CD4-positive, alpha-beta T cell (primary cell): ENCODE measurements around the gene JAG1. TPM values are rescaled to one million over a fixed set of nuclear protein-coding genes. Genes with fewer than 3 reads are reported as not detected.

Source experiments
- ATAC-seq: fragments of 200-7000 bp; cut with Tn5 transposase; one replicate; pipeline ENCODE4 v1.10.0; 2022; ENCODE audit warnings: mild to moderate bottlenecking; ENCODE audit not compliant: poor library complexity
- CTCF ChIA-PET: fragments of 350-600 bp; sonication (Branson Sonifier 250); formaldehyde crosslinking; loops from one replicate; lab custom pipeline; 2021; ENCODE audit warnings: antibody characterized with exemption, inconsistent platforms; lab: Charles Lee
- POLR2A ChIA-PET: fragments of 350-600 bp; sonication (Branson Sonifier 250); formaldehyde crosslinking; loops from one replicate; lab custom pipeline; 2021; ENCODE audit warnings: antibody characterized with exemption, inconsistent platforms; lab: Charles Lee
- DNase-seq, 14 experiments: peaks; one replicate each; pipeline ENCODE4 v3.0.0-alpha.2; 2013 to 2020; ENCODE audit warnings: mixed read lengths in 2 of 14
- H3K27ac ChIP-seq, 2 donors: one replicate each; pipeline versions ENCODE4 v1.5.1 to v1.7.0; 2013; ENCODE audit warnings: low read length in 2 of 2, low read depth in 1 of 2, mild to moderate bottlenecking in 1 of 2
- H3K27me3 ChIP-seq, 2 experiments: 1 replicate in 1 of 2; 2 replicates in 1 of 2; pipeline versions ENCODE4 v1.6.1 to v1.7.0; 2013; ENCODE audit warnings: low read length in 2 of 2, control low read depth in 1 of 2, mild to moderate bottlenecking in 1 of 2, moderate library complexity in 1 of 2; ENCODE audit not compliant: insufficient read depth in 2 of 2, control insufficient read depth in 1 of 2
- H3K36me3 ChIP-seq: one replicate; pipeline ENCODE4 v1.6.1; 2013; ENCODE audit warnings: low read length, control low read depth; ENCODE audit not compliant: insufficient read depth
- H3K4me1 ChIP-seq: one replicate; pipeline ENCODE4 v1.6.1; 2013; ENCODE audit warnings: low read length, control low read depth; ENCODE audit not compliant: insufficient read depth
- H3K4me3 ChIP-seq: one replicate; pipeline ENCODE4 v1.5.1; 2013; ENCODE audit warnings: mild to moderate bottlenecking, low read length, moderate library complexity
- H3K9me3 ChIP-seq, 2 experiments: 1 replicate in 1 of 2; 2 replicates in 1 of 2; pipeline versions ENCODE4 v1.6.1 to v1.7.0; 2013; ENCODE audit warnings: low read length in 2 of 2, mild to moderate bottlenecking in 2 of 2, control low read depth in 1 of 2, moderate library complexity in 1 of 2; ENCODE audit not compliant: control insufficient read depth in 1 of 2, insufficient read depth in 1 of 2
- H3K27ac Mint-ChIP-seq: one replicate; pipeline ENCODE4 v1.8.0; 2020; ENCODE audit warnings: mixed read lengths
- H3K27me3 Mint-ChIP-seq: one replicate; pipeline ENCODE4 v1.8.0; 2021; ENCODE audit warnings: mixed read lengths
- H3K36me3 Mint-ChIP-seq: one replicate; pipeline ENCODE4 v1.8.0; 2021; ENCODE audit warnings: low read depth, mixed read lengths
- H3K4me1 Mint-ChIP-seq: one replicate; pipeline ENCODE4 v1.8.0; 2021; ENCODE audit warnings: low read depth, mixed read lengths
- H3K4me3 Mint-ChIP-seq: one replicate; pipeline ENCODE4 v1.8.0; 2020; ENCODE audit warnings: mild to moderate bottlenecking, mixed read lengths
- H3K9me3 Mint-ChIP-seq: one replicate; pipeline ENCODE4 v1.8.0; 2020; ENCODE audit warnings: mixed read lengths
- intact Hi-C, 2 experiments: fragments of 100-400 bp; cut with DNase I in 1 of 2; cut with micrococcal nuclease in 1 of 2; formaldehyde crosslinking; loops; one replicate each; pipeline versions ENCODE4 v1.15.1 to v1.9.0; 2023 to 2025; cut with DNase I, micrococcal nuclease
- total RNA-seq, 174 experiments: library from RNA in 2 of 174; stranded (reverse) in 2 of 174; gene quantifications; one replicate each; pipeline ENCODE4 v1.2.3 and lab custom pipeline; 2021 to 2026
- TF ChIP-seq, protein P1 (sequence below): fragments of 200-600 bp; IDR thresholded peaks from one replicate; pipeline ENCODE4 v1.8.0; 2022; ENCODE audit warnings: antibody characterized with exemption, mild to moderate bottlenecking

Gene JAG1
- total RNA-seq, 2 experiments from 2014 or later: 0.77 to 1.2 TPM

DNA sequence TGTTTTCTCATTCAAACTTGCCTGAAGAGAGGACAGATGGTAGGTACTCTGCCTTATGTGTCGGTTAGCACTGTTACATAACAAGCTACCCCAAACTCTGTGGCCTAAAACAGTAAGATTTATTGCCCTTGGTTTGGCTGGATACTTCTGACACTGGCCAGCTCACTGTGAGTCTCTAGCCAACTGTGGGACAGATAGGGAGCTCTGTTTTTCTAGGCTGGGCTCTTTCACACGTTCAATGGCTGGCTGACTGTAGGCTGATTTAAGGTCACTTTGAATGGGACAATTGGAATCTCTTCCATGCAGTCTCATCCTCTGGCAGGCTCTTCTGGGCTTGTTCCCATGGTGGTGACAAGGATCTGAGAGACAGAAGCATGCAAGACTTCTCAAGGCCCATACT is 39.4 kb upstream of the JAG1 start:
- Histone ChIP-seq H3K27me3 (peaks cover 0 to 4% of the 10 kb centered on the region in 2 experiments), H3K4me1 (no peaks in the 10 kb centered on the region), H3K36me3 (no peaks in the 10 kb centered on the region), H3K4me3 (no peak overlapping the region), H3K27ac (no peak overlapping the region), H3K9me3 (no peaks in the 10 kb centered on the region)
- ChIA-PET POLR2A (no interaction called here), CTCF (no interaction called here)
- TF ChIP-seq, protein P1, sequence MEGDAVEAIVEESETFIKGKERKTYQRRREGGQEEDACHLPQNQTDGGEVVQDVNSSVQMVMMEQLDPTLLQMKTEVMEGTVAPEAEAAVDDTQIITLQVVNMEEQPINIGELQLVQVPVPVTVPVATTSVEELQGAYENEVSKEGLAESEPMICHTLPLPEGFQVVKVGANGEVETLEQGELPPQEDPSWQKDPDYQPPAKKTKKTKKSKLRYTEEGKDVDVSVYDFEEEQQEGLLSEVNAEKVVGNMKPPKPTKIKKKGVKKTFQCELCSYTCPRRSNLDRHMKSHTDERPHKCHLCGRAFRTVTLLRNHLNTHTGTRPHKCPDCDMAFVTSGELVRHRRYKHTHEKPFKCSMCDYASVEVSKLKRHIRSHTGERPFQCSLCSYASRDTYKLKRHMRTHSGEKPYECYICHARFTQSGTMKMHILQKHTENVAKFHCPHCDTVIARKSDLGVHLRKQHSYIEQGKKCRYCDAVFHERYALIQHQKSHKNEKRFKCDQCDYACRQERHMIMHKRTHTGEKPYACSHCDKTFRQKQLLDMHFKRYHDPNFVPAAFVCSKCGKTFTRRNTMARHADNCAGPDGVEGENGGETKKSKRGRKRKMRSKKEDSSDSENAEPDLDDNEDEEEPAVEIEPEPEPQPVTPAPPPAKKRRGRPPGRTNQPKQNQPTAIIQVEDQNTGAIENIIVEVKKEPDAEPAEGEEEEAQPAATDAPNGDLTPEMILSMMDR: no peak
- ATAC-seq (no peak), DNase-seq (no peak)
- Mint-ChIP-seq H3K4me3 (no peak overlapping the region), H3K9me3 (no peaks in the 10 kb centered on the region), H3K4me1 (no peaks in the 10 kb centered on the region), H3K27ac (no peak overlapping the region), H3K36me3 (no peaks in the 10 kb centered on the region), H3K27me3 (peaks cover 24% of the 10 kb centered on the region)
- intact Hi-C loops: no loop called here

DNA sequence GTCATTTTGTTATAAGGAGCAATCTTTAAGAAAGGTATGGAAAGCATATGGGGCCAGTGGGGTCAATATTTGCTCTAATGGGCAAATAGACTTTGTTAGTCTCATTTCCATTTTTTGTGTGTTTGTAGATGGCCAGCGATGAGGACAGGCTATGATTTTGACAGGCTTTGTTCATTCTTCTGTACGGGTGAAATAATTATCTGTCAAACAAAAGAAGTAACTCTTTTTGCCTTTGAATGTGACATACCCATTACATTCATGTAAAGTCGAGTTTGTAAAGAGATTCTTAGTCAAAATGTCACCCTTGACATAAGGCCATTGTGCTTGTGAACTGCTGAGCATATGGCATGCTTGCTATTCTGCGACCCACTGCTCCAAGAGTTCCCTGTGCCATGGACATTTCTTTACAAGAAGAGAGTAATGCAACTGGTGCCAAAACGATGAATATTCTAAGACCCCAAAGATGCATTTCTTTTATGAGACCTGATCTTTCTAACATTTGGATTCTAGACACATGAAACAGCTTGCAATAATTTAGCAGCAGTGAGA is 38.2 kb upstream of the JAG1 start:
- no peaks in the 10 kb centered on the region for H3K36me3 ChIP-seq
- no peak for DNase-seq
- peaks cover 21% of the 10 kb centered on the region for H3K27me3 Mint-ChIP-seq
- no peak overlapping the region for H3K4me3 Mint-ChIP-seq
- H3K27ac ChIP-seq: no peak overlapping the region
- intact Hi-C loops: no loop called here
- TF ChIP-seq, protein P1: no peak
- no peaks in the 10 kb centered on the region for H3K36me3 Mint-ChIP-seq
- no peak for ATAC-seq
- no peak overlapping the region for H3K4me3 ChIP-seq
- H3K27ac Mint-ChIP-seq: no peak overlapping the region
- CTCF ChIA-PET: no interaction called here
- no peaks in the 10 kb centered on the region for H3K9me3 Mint-ChIP-seq
- no peaks in the 10 kb centered on the region for H3K4me1 Mint-ChIP-seq
- H3K9me3 ChIP-seq: no peaks in the 10 kb centered on the region
- H3K27me3 ChIP-seq: peaks cover 0 to 4% of the 10 kb centered on the region in 2 experiments
- POLR2A ChIA-PET: no interaction called here
- no peaks in the 10 kb centered on the region for H3K4me1 ChIP-seq

DNA sequence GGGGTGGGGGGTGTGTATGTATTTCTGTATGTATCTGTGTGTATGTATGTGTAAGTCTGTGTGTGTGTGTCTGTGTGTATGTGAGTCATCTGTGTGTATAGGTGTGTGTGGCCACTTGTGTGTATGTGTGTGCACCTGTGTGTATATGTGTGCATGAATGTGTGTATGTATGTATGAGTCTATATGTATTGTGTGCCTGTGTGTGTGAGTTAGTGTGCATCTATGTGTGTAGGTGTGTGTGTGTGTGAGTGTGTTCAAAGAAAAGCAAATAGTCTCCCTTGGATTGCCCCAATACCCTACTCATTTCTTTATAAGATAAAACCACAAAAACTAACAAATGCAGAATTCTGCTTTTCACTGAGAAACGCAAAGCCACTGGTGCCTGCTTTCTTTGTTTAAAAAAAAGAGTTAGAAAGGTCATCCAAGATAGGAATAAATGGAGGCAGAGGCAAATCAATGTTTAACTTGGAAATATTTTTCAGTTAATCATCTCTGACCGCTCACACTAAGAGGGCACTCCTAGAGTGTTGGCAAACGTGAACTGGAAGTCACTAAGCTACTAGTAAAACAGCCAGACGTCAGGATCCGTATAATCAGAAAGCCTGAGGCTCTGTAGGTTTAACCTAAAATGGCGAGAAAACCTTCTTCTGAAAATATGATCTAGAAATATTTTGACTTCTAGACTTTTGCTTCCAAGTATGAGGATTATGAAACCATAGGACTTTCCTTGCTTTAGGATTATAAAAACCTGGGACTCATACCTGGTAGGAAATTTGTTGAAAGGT is 37.4 kb upstream of the JAG1 start:
- DNase-seq: no peak
- Mint-ChIP-seq H3K9me3 (no peaks in the 10 kb centered on the region), H3K27me3 (peaks cover 18% of the 10 kb centered on the region), H3K4me3 (no peak overlapping the region), H3K27ac (no peak overlapping the region), H3K36me3 (no peaks in the 10 kb centered on the region), H3K4me1 (no peaks in the 10 kb centered on the region)
- TF ChIP-seq, protein P1: no peak
- no peak overlapping the region for H3K27ac ChIP-seq
- CTCF ChIA-PET: no interaction called here
- H3K4me3 ChIP-seq: no peak overlapping the region
- no peaks in the 10 kb centered on the region for H3K4me1 ChIP-seq
- POLR2A ChIA-PET: no interaction called here
- H3K36me3 ChIP-seq: no peaks in the 10 kb centered on the region
- intact Hi-C loops: no loop called here
- H3K9me3 ChIP-seq: no peaks in the 10 kb centered on the region
- H3K27me3 ChIP-seq: peaks cover 0 to 4% of the 10 kb centered on the region in 2 experiments
- no peak for ATAC-seq
